Measurements from ENCODE around the gene POLR3H. TPM values are rescaled to one million over a fixed set of nuclear protein-coding genes. Genes with fewer than 3 reads are reported as not detected.
"Not testable (repeated sequence)": the region's sequence is repeated elsewhere in the genome, so short reads cannot be mapped to it uniquely, and the experiment has no call there.

POLR3H gene
- total RNA-seq, 1 donor from 2014 or later, result 44.5 TPM

DNA sequence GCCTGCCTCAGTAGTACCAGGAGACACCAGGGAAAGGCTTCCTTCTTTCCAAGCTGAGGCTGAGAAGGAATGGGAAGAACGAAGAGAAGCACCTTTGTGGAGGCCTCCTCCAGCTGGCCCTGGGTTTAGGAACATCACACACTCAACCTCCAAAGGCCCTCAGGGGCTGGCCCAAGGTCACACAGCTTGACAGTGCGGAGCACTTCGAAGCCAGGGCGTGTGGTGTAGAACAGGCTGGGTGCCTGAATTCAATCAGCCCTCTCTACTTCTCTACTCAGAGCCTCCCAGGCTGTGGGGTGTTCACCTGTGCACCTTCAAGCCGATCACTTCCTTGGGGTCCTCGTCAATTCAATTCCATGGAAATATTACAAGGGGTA lies 15.8 kb upstream of the POLR3H start:
- no peak for DNase-seq (ENCODE audit: low read depth)
- H3K27ac Mint-ChIP-seq (ENCODE audit: unreplicated experiment), result peak overlapping the region; percentile 92
- Histone ChIP-seq H3K36me3 (ENCODE audit: insufficient read depth, low read length) (no peaks in the 10 kb centered on the region), H3K4me2 (ENCODE audit: low read length) (peak overlapping the region; percentile 79), H3K4me3 (ENCODE audit: insufficient read depth, low read depth, low read length) (no peak overlapping the region), H3K27me3 (ENCODE audit: insufficient read depth, low read length) (no peaks in the 10 kb centered on the region), H3K79me2 (ENCODE audit: insufficient read depth, low read length) (no peaks in the 10 kb centered on the region), H3K27ac (ENCODE audit: low read depth, low read length) (no peak overlapping the region), H2AFZ (ENCODE audit: low read depth, low read length) (no peak overlapping the region), H3K9me3 (ENCODE audit: insufficient read depth, low read depth, low read length) (no peaks in the 10 kb centered on the region), H3K4me1 (ENCODE audit: insufficient read depth, low read length) (peaks cover 59% of the 10 kb centered on the region), H3K9ac (ENCODE audit: low read length) (peak overlapping the region; percentile 76), H4K20me1 (ENCODE audit: insufficient read depth, low read length) (no peaks in the 10 kb centered on the region)
- no peak for TF ChIP-seq EZH2 (IDR thresholded peaks at IDR 0.05; ENCODE audit: insufficient read depth, low read length)
- TF ChIP-seq, protein P1, sequence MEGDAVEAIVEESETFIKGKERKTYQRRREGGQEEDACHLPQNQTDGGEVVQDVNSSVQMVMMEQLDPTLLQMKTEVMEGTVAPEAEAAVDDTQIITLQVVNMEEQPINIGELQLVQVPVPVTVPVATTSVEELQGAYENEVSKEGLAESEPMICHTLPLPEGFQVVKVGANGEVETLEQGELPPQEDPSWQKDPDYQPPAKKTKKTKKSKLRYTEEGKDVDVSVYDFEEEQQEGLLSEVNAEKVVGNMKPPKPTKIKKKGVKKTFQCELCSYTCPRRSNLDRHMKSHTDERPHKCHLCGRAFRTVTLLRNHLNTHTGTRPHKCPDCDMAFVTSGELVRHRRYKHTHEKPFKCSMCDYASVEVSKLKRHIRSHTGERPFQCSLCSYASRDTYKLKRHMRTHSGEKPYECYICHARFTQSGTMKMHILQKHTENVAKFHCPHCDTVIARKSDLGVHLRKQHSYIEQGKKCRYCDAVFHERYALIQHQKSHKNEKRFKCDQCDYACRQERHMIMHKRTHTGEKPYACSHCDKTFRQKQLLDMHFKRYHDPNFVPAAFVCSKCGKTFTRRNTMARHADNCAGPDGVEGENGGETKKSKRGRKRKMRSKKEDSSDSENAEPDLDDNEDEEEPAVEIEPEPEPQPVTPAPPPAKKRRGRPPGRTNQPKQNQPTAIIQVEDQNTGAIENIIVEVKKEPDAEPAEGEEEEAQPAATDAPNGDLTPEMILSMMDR (IDR thresholded peaks at IDR 0.05; ENCODE audit: insufficient read depth, low read depth, low read length), result no peak
- H3K4me3 Mint-ChIP-seq (ENCODE audit: unreplicated experiment), result no peak overlapping the region
- no peaks in the 10 kb centered on the region for H3K27me3 Mint-ChIP-seq (ENCODE audit: low read depth, unreplicated experiment)
- peaks cover 47% of the 10 kb centered on the region for H3K4me1 Mint-ChIP-seq (ENCODE audit: low read depth, unreplicated experiment)
- no peak for FAIRE-seq
- no peaks in the 10 kb centered on the region for H3K9me3 Mint-ChIP-seq (ENCODE audit: unreplicated experiment)
- no peaks in the 10 kb centered on the region for H3K36me3 Mint-ChIP-seq (ENCODE audit: low read depth, unreplicated experiment)

DNA sequence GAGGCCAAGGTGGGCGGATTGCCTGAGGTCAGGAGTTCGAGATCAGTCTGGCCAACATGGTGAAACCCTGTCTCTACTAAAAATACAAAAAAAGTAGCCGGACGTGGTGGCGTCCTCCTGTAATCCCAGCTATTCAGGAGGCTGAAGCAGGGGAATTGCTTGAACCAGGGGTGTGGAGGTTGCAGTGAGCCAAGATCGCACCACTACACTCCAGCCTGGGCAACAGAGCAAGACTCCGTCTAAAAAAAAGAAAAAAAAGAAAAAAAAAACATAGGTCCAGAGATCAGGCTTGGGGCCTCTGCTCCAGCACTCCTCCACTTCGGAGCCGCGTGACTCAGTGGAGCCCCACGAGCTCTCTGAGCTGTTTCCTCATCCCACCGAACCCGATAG lies 14.0 kb upstream of the POLR3H start:
- not testable (repeated sequence) for H3K9me3 Mint-ChIP-seq (ENCODE audit: unreplicated experiment); H3K36me3 ChIP-seq (ENCODE audit: insufficient read depth, low read length); H3K9me3 ChIP-seq (ENCODE audit: insufficient read depth, low read depth, low read length); H4K20me1 ChIP-seq (ENCODE audit: insufficient read depth, low read length); H3K9ac ChIP-seq (ENCODE audit: low read length); H3K79me2 ChIP-seq (ENCODE audit: insufficient read depth, low read length); H3K4me3 ChIP-seq (ENCODE audit: insufficient read depth, low read depth, low read length); H3K27ac Mint-ChIP-seq (ENCODE audit: unreplicated experiment); H2AFZ ChIP-seq (ENCODE audit: low read depth, low read length); DNase-seq (ENCODE audit: low read depth); H3K36me3 Mint-ChIP-seq (ENCODE audit: low read depth, unreplicated experiment); H3K27ac ChIP-seq (ENCODE audit: low read depth, low read length); H3K4me3 Mint-ChIP-seq (ENCODE audit: unreplicated experiment); FAIRE-seq; H3K27me3 Mint-ChIP-seq (ENCODE audit: low read depth, unreplicated experiment); H3K27me3 ChIP-seq (ENCODE audit: insufficient read depth, low read length)
- peak overlapping the region; percentile 69 for H3K4me2 ChIP-seq (ENCODE audit: low read length)
- H3K4me1 ChIP-seq (ENCODE audit: insufficient read depth, low read length), result peaks cover 46% of the 10 kb centered on the region
- peaks cover 44% of the 10 kb centered on the region for H3K4me1 Mint-ChIP-seq (ENCODE audit: low read depth, unreplicated experiment)

- no peak overlapping the region for H3K4me3 Mint-ChIP-seq (ENCODE audit: unreplicated experiment)
- peak; percentile 86 for DNase-seq (ENCODE audit: low read depth)
- peak overlapping the region; percentile 77 for H3K27ac Mint-ChIP-seq (ENCODE audit: unreplicated experiment)
- no peaks in the 10 kb centered on the region for H3K9me3 Mint-ChIP-seq (ENCODE audit: unreplicated experiment)
- H3K27ac ChIP-seq (ENCODE audit: low read depth, low read length), result peak overlapping the region; percentile 60
- H3K9ac ChIP-seq (ENCODE audit: low read length), result peak overlapping the region; percentile 33
- peaks cover 40% of the 10 kb centered on the region for H3K4me1 Mint-ChIP-seq (ENCODE audit: low read depth, unreplicated experiment)
- H3K27me3 ChIP-seq (ENCODE audit: insufficient read depth, low read length), result no peaks in the 10 kb centered on the region
- no peaks in the 10 kb centered on the region for H3K27me3 Mint-ChIP-seq (ENCODE audit: low read depth, unreplicated experiment)
- H3K4me3 ChIP-seq (ENCODE audit: insufficient read depth, low read depth, low read length), result no peak overlapping the region
- FAIRE-seq, result no peak
- H3K9me3 ChIP-seq (ENCODE audit: insufficient read depth, low read depth, low read length), result no peaks in the 10 kb centered on the region
- no peaks in the 10 kb centered on the region for H3K79me2 ChIP-seq (ENCODE audit: insufficient read depth, low read length)
- peak overlapping the region; percentile 78 for H2AFZ ChIP-seq (ENCODE audit: low read depth, low read length)
- H3K4me2 ChIP-seq (ENCODE audit: low read length), result peak overlapping the region; percentile 73
- H3K36me3 Mint-ChIP-seq (ENCODE audit: low read depth, unreplicated experiment), result no peaks in the 10 kb centered on the region
- no peaks in the 10 kb centered on the region for H3K36me3 ChIP-seq (ENCODE audit: insufficient read depth, low read length)
- H3K4me1 ChIP-seq (ENCODE audit: insufficient read depth, low read length), result peaks cover 40% of the 10 kb centered on the region
- H4K20me1 ChIP-seq (ENCODE audit: insufficient read depth, low read length), result no peaks in the 10 kb centered on the region
- no peak for TF ChIP-seq EZH2 (IDR thresholded peaks at IDR 0.05; ENCODE audit: insufficient read depth, low read length)
- TF ChIP-seq, protein P1 (IDR thresholded peaks at IDR 0.05; ENCODE audit: insufficient read depth, low read depth, low read length), result no peak
These were observed 13.4 kb upstream of the POLR3H start for GRCh38 chr22:41557401-41558240.

Data from astrocyte (in vitro differentiated cells and primary cell).